Measurements from ENCODE around the gene EPS8L1.
"Not testable (repeated sequence)": the region's sequence is repeated elsewhere in the genome, so short reads cannot be mapped to it uniquely, and the experiment has no call there.

The EPS8L1 gene

GRCh38 chr19:55034751-55035150, 40.9 kb upstream of the EPS8L1 start:
- TF ChIP-seq CTCF (IDR thresholded peaks at IDR 0.05; ENCODE audit: control insufficient read depth, insufficient read depth, low read depth, low read length, missing control alignments) = no peak
- no peak for DNase-seq (ENCODE audit: low read depth)
- H3K4me3 ChIP-seq (ENCODE audit: control insufficient read depth, low read depth, low read length) = no peak overlapping the region

GRCh38 chr19:55036058-55036457, 39.6 kb upstream of the EPS8L1 start:
- TF ChIP-seq CTCF (IDR thresholded peaks at IDR 0.05; ENCODE audit: control insufficient read depth, insufficient read depth, low read depth, low read length, missing control alignments) = no peak
- H3K4me3 ChIP-seq (ENCODE audit: control insufficient read depth, low read depth, low read length) = no peak overlapping the region
- no peak for DNase-seq (ENCODE audit: low read depth)

GRCh38 chr19:55037603-55038002, 38.1 kb upstream of the EPS8L1 start:
- DNase-seq (ENCODE audit: low read depth) = not testable (repeated sequence)

GRCh38 chr19:55040654-55041053, 35.0 kb upstream of the EPS8L1 start:
- H3K4me3 ChIP-seq (ENCODE audit: control insufficient read depth, low read depth, low read length); DNase-seq (ENCODE audit: low read depth): not testable (repeated sequence)

More at GRCh38 chr19:55037603-55038002, 38.1 kb upstream of the EPS8L1 start:
- H3K4me3 ChIP-seq (ENCODE audit: control insufficient read depth, low read depth, low read length) = not testable (repeated sequence)

GRCh38 chr19:55041244-55041626, 34.4 kb upstream of the EPS8L1 start:
- DNase-seq (ENCODE audit: low read depth) = no peak
- no peak for TF ChIP-seq CTCF (IDR thresholded peaks at IDR 0.05; ENCODE audit: control insufficient read depth, insufficient read depth, low read depth, low read length, missing control alignments)
- H3K4me3 ChIP-seq (ENCODE audit: control insufficient read depth, low read depth, low read length) = no peak overlapping the region

GRCh38 chr19:55041627-55042343, 33.9 kb upstream of the EPS8L1 start:
- no peak for DNase-seq (ENCODE audit: low read depth)
- no peak overlapping the region for H3K4me3 ChIP-seq (ENCODE audit: control insufficient read depth, low read depth, low read length)
- TF ChIP-seq CTCF (IDR thresholded peaks at IDR 0.05; ENCODE audit: control insufficient read depth, insufficient read depth, low read depth, low read length, missing control alignments) = no peak

- DNase-seq (ENCODE audit: low read depth) = no peak
- H3K4me3 ChIP-seq (ENCODE audit: control insufficient read depth, low read depth, low read length) = no peak overlapping the region
- no peak for TF ChIP-seq CTCF (IDR thresholded peaks at IDR 0.05; ENCODE audit: control insufficient read depth, insufficient read depth, low read depth, low read length, missing control alignments)
Observed at GRCh38 chr19:55042344-55042678, 33.4 kb upstream of the EPS8L1 start.

- no peak overlapping the region for H3K4me3 ChIP-seq (ENCODE audit: control insufficient read depth, low read depth, low read length)
- DNase-seq (ENCODE audit: low read depth) = no peak
- TF ChIP-seq CTCF (IDR thresholded peaks at IDR 0.05; ENCODE audit: control insufficient read depth, insufficient read depth, low read depth, low read length, missing control alignments) = no peak
Observed at GRCh38 chr19:55042688-55043087, 33.0 kb upstream of the EPS8L1 start.

Data from AG09309 (cell line).